Kidney epithelial cell (primary cell): ENCODE measurements around the gene CTIF. TPM values are rescaled to one million over a fixed set of nuclear protein-coding genes. Genes with fewer than 3 reads are reported as not detected.

Experiments
- DNase-seq: peaks from one replicate; pipeline ENCODE4 v3.0.0-alpha.2; 2010; ENCODE audit warnings: low read depth
- H3K27me3 ChIP-seq: 2 replicates; pipeline ENCODE4 v1.6.0; 2011; ENCODE audit warnings: low read length; ENCODE audit not compliant: control insufficient read depth, insufficient read depth
- H3K36me3 ChIP-seq: 2 replicates; pipeline ENCODE4 v1.5.1; 2011; ENCODE audit warnings: low read length; ENCODE audit not compliant: control insufficient read depth, insufficient read depth
- H3K4me3 ChIP-seq: 2 replicates; pipeline ENCODE4 v1.5.1; 2011; ENCODE audit warnings: low read depth, mild to moderate bottlenecking, control low read depth, low read length
- total RNA-seq: library from RNA; depleted of rRNA; stranded (reverse); fragments of >200 nt; gene quantifications from 2 replicates; pipeline ENCODE4 v1.2.3, GENCODE V29; 2015
- TF ChIP-seq, protein P1 (sequence below): IDR thresholded peaks from 2 replicates; pipeline ENCODE4 v1.5.1; 2011; ENCODE audit warnings: mild to moderate bottlenecking, moderate library complexity, low read length, control low read depth, inconsistent platforms; ENCODE audit not compliant: insufficient read depth, poor library complexity, severe bottlenecking

CTIF gene
- total RNA-seq, 1 donor from 2014 or later: 24.3 TPM

DNA sequence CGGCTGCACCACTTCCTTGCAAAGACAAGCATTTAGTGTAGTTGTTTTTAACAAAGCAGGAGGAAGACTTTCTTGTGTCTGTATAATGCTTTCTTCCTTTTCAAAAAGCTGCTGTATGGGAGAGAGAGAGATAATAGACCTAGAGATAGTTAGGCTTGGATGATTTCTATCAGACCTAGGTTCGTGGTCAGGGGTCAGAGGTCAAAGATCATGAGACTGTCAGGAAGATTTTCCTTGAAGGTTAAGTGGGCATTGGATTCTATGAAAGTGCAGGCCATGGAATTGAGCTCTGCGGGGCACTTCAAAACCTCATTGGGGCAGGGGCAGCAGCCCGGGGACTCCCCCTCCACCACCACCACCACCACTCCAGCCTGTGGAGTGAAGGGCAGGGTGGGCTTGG lies 164.6 kb downstream of the CTIF start:
- Histone ChIP-seq H3K27me3 (no peaks in the 10 kb centered on the region), H3K4me3 (no peak overlapping the region), H3K36me3 (no peaks in the 10 kb centered on the region)
- DNase-seq: no peak
- TF ChIP-seq, protein P1, sequence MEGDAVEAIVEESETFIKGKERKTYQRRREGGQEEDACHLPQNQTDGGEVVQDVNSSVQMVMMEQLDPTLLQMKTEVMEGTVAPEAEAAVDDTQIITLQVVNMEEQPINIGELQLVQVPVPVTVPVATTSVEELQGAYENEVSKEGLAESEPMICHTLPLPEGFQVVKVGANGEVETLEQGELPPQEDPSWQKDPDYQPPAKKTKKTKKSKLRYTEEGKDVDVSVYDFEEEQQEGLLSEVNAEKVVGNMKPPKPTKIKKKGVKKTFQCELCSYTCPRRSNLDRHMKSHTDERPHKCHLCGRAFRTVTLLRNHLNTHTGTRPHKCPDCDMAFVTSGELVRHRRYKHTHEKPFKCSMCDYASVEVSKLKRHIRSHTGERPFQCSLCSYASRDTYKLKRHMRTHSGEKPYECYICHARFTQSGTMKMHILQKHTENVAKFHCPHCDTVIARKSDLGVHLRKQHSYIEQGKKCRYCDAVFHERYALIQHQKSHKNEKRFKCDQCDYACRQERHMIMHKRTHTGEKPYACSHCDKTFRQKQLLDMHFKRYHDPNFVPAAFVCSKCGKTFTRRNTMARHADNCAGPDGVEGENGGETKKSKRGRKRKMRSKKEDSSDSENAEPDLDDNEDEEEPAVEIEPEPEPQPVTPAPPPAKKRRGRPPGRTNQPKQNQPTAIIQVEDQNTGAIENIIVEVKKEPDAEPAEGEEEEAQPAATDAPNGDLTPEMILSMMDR: no peak

DNA sequence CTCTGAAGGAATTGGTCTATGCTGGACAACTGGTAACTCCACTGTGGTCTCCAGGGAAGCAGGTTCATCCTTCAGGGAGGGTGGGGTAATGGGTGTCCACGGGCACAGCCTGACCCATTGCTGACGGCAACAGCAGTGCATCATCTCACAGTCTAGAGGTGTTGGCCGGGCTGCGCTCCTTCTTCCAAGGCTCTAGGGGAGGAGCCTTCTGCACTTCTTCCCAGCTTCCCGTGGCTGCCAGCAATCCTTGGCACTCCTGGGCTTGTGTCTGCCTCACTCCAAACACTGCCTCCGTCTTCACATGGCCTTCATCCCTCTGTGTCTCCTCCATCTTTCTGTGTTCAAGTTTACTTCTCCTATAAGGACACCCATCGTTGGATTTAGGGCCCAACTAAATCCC lies 166.2 kb downstream of the CTIF start:
- TF ChIP-seq, protein P1: no peak
- no peaks in the 10 kb centered on the region for H3K36me3 ChIP-seq
- no peak for DNase-seq

DNA sequence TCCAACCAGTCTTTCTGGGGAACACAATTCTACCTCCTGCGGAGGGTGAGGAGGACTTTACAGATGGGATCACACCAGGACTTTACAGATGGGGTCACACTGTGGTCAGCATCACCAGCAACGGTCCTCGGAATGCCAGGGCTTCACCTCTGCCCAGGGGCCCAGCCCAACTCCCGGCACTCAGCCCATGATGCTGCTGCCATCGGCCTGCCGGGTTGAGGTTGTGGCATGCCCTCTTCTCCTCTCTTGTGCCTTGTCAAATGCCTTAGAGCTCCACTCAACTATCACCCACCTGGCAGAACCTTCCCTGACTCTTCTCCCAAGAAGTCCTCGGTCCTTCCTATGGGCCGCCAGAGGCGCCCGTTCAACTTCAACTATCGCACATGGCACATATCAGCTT lies 166.7 kb downstream of the CTIF start:
- H3K4me3 ChIP-seq: no peak overlapping the region
- H3K27me3 ChIP-seq: no peaks in the 10 kb centered on the region
- no peak for DNase-seq
- H3K36me3 ChIP-seq: no peaks in the 10 kb centered on the region
- TF ChIP-seq, protein P1: no peak

More for the DNA sequence above, 166.2 kb downstream of the CTIF start:
- H3K27me3 ChIP-seq: no peaks in the 10 kb centered on the region
- no peak overlapping the region for H3K4me3 ChIP-seq

DNA sequence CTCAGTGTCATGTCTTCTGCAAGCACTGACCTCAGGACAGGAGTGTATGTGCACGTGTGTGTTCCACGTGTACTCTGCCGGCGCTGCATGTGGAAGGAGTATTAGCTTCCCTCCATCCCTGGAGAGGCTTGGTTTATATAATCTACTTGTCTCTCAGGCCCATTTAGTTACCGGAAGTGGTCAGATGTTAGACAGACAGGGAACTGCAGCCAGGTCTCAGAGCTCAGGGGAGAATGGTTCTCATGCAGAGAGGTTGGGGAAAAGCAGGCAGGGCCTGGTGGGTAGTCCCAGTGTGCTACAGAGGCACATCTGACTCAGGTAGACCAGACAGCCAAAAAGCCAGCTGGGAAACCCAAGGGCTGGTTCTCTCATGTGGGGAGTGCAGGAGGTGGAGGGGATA lies 167.9 kb downstream of the CTIF start:
- H3K36me3 ChIP-seq: no peaks in the 10 kb centered on the region

DNA sequence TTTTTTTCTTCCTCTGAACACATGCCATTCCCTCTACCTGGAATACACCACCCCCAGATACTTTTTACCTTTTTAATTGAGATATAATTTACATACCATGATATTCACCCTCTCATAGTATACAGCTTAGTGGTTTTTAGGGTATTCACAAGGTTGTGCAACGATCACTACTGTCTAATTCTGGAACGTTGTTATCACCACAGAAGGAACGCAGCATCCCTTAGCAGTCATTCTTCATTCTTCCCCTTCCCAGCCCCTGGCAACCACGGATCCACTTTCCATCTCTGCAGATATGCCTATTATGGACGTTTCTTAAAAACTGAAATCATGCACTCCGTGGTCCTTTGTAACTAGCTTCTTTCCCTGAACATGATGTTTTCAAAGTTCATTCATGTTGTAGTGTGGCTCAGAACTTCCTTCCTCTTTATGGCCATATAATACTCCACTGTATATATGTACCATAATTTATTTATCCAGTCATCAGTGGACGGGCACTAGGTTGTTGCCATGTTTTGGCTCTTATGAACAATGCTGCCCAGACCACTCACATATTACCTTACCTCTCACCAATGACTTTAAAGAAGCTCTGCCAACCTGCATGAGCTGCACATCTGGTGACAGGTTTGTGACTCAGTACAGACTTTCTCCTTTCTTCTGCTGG lies 168.9 kb downstream of the CTIF start:
- Histone ChIP-seq H3K4me3 (no peak overlapping the region), H3K36me3 (no peaks in the 10 kb centered on the region)
- TF ChIP-seq, protein P1: no peak

More for the DNA sequence above, 167.9 kb downstream of the CTIF start:
- TF ChIP-seq, protein P1: no peak
- Histone ChIP-seq H3K4me3 (no peak overlapping the region), H3K27me3 (no peaks in the 10 kb centered on the region)
- DNase-seq: no peak

GRCh38 chr18:48708807-48709206 lies 170.0 kb downstream of the CTIF start:
- TF ChIP-seq, protein P1: no peak
- H3K36me3 ChIP-seq: no peaks in the 10 kb centered on the region
- no peak for DNase-seq
- no peaks in the 10 kb centered on the region for H3K27me3 ChIP-seq
- H3K4me3 ChIP-seq: no peak overlapping the region

More for the DNA sequence above, 168.9 kb downstream of the CTIF start:
- H3K27me3 ChIP-seq: no peaks in the 10 kb centered on the region
- DNase-seq: no peak
